Measurements from ENCODE around the gene TYR. TPM values are rescaled to one million over a fixed set of nuclear protein-coding genes. Genes with fewer than 3 reads are reported as not detected.
"Not testable (repeated sequence)": the region's sequence is repeated elsewhere in the genome, so short reads cannot be mapped to it uniquely, and the experiment has no call there.

The TYR gene
- total and polyA plus RNA-seq, 2 donors (not counting 1 experiment from before 2014, with no cell fraction given) = not detected

DNA sequence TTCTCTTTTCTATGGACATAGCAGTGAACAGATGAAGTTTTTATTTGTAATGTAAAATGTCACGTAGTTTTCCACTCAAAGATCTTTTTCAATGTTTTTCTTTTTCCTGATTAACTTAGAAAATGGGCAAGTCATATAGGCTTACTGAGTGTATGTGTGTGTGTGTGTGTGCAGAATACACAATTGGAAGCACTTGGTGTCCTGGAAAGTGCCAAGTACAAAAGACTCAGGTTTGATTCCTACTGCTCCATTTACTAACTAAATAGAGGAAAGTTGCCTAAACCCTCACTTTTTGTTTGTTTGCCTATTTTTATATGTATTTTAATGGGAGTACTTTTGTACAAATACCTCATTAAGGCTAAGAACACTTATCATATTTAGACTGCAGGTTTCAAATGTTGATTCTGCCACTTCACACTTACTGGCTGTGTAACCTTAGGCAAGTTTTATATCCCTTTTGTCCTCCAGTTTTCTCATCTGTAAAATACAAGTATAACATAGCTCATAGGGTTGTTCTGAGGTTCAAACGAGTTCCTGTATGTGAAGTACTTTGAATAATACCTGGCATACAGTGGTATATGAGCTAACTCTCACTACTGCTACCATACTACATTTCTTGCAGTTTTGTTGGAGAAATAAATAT is 90.1 kb downstream of the TYR start:
- Histone ChIP-seq H3K27ac (ENCODE audit: insufficient read depth, low read length) (no peak overlapping the region), H4K20me1 (ENCODE audit: control insufficient read depth, extremely low read depth, insufficient read depth, low read length) (no peaks in the 10 kb centered on the region), H3K4me2 (ENCODE audit: extremely low read depth, insufficient read depth, low read length) (no peak overlapping the region), H3K79me2 (ENCODE audit: control insufficient read depth, insufficient read depth, low read length) (no peaks in the 10 kb centered on the region), H3K4me3 (replicated peaks in 1 of 4; ENCODE audit: control extremely low read depth in 1 of 4, insufficient read depth in 1 of 4, low read depth in 3 of 4, low read length in 4 of 4) (no peak overlapping the region), H3K9ac (ENCODE audit: insufficient read depth, low read length) (no peak overlapping the region), H3K4me1 (ENCODE audit: control insufficient read depth, extremely low read depth, insufficient read depth, low read length) (no peaks in the 10 kb centered on the region), H2AFZ (ENCODE audit: low read length) (no peak overlapping the region), H3K36me3 (ENCODE audit: control insufficient read depth, insufficient read depth, low read length) (no peaks in the 10 kb centered on the region), H3K9me3 (ENCODE audit: control insufficient read depth, insufficient read depth, low read depth, low read length) (no peaks in the 10 kb centered on the region), H3K27me3 (ENCODE audit: control insufficient read depth, insufficient read depth, low read length) (no peaks in the 10 kb centered on the region)
- TF ChIP-seq CTCF (conservative IDR thresholded peaks at IDR 0.05 in 1 of 2, IDR thresholded peaks at IDR 0.05 in 1 of 2; ENCODE audit: low read depth in 1 of 2, low read length in 2 of 2) = no peak
- no peak for TF ChIP-seq EZH2 (IDR thresholded peaks at IDR 0.05; ENCODE audit: low read length, missing control alignments)
- no peak for DNase-seq (ENCODE audit: low read depth in 2 of 2)

GRCh38 chr11:89272540-89273088 is 94.9 kb downstream of the TYR start:
- not testable (repeated sequence) for H3K36me3 ChIP-seq (ENCODE audit: control insufficient read depth, insufficient read depth, low read length); H3K27ac ChIP-seq (ENCODE audit: insufficient read depth, low read length); H3K79me2 ChIP-seq (ENCODE audit: control insufficient read depth, insufficient read depth, low read length); H3K9me3 ChIP-seq (ENCODE audit: control insufficient read depth, insufficient read depth, low read depth, low read length); H4K20me1 ChIP-seq (ENCODE audit: control insufficient read depth, extremely low read depth, insufficient read depth, low read length); H3K27me3 ChIP-seq (ENCODE audit: control insufficient read depth, insufficient read depth, low read length); DNase-seq (ENCODE audit: low read depth in 2 of 2); H3K4me3 ChIP-seq (replicated peaks in 1 of 4; ENCODE audit: control extremely low read depth in 1 of 4, insufficient read depth in 1 of 4, low read depth in 3 of 4, low read length in 4 of 4); H3K9ac ChIP-seq (ENCODE audit: insufficient read depth, low read length); H2AFZ ChIP-seq (ENCODE audit: low read length); H3K4me2 ChIP-seq (ENCODE audit: extremely low read depth, insufficient read depth, low read length); H3K4me1 ChIP-seq (ENCODE audit: control insufficient read depth, extremely low read depth, insufficient read depth, low read length)

DNA sequence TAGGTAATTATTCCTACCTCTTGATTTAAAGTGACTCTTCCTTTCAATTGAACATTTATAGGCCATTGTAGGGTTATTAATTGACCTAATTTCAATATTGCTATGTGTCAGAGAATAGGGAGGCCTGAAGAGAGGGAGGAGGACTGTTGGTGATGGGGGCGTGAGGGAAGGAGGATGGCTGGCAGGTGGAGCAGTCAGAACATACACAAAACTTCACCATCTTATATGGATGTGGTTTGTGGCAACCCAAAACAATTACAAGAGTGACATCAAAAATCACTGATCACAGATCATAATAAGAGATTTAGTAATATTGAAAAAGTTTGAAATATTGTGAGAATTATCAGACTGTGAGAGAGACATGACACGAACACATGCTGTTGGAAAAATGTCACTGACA is 95.5 kb downstream of the TYR start:
- not testable (repeated sequence) for H3K4me2 ChIP-seq (ENCODE audit: extremely low read depth, insufficient read depth, low read length); H3K4me3 ChIP-seq (replicated peaks in 1 of 4; ENCODE audit: control extremely low read depth in 1 of 4, insufficient read depth in 1 of 4, low read depth in 3 of 4, low read length in 4 of 4); H2AFZ ChIP-seq (ENCODE audit: low read length); H3K79me2 ChIP-seq (ENCODE audit: control insufficient read depth, insufficient read depth, low read length); DNase-seq (ENCODE audit: low read depth in 2 of 2); H3K27me3 ChIP-seq (ENCODE audit: control insufficient read depth, insufficient read depth, low read length); H3K9me3 ChIP-seq (ENCODE audit: control insufficient read depth, insufficient read depth, low read depth, low read length); H3K36me3 ChIP-seq (ENCODE audit: control insufficient read depth, insufficient read depth, low read length); H4K20me1 ChIP-seq (ENCODE audit: control insufficient read depth, extremely low read depth, insufficient read depth, low read length); H3K4me1 ChIP-seq (ENCODE audit: control insufficient read depth, extremely low read depth, insufficient read depth, low read length); H3K27ac ChIP-seq (ENCODE audit: insufficient read depth, low read length); H3K9ac ChIP-seq (ENCODE audit: insufficient read depth, low read length)

DNA sequence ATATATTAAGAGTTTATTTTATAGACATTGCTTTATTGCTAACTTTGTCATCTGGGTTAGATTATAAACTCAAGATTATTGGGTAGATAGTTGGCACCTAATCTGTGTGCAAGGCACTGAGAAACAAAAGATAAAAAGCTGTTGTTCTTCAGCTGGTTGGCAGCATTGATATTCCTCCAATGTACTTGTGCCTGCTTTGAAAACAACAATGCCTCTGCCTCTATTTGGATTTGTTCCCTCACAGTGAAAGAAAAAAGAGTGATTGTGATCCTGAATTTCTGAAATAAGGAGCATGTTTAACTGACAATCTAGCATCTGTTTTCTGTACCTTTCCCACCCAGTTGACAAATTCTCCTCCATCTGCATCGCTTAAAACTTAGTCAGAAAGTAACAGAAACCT is 98.3 kb downstream of the TYR start:
- no peaks in the 10 kb centered on the region for H3K9me3 ChIP-seq (ENCODE audit: control insufficient read depth, insufficient read depth, low read depth, low read length)
- H3K36me3 ChIP-seq (ENCODE audit: control insufficient read depth, insufficient read depth, low read length) = no peaks in the 10 kb centered on the region
- no peak overlapping the region for H3K27ac ChIP-seq (ENCODE audit: insufficient read depth, low read length)
- H3K9ac ChIP-seq (ENCODE audit: insufficient read depth, low read length) = no peak overlapping the region
- no peaks in the 10 kb centered on the region for H3K27me3 ChIP-seq (ENCODE audit: control insufficient read depth, insufficient read depth, low read length)
- H4K20me1 ChIP-seq (ENCODE audit: control insufficient read depth, extremely low read depth, insufficient read depth, low read length) = no peaks in the 10 kb centered on the region
- H3K4me2 ChIP-seq (ENCODE audit: extremely low read depth, insufficient read depth, low read length) = no peak overlapping the region
- TF ChIP-seq CTCF (conservative IDR thresholded peaks at IDR 0.05 in 1 of 2, IDR thresholded peaks at IDR 0.05 in 1 of 2; ENCODE audit: low read depth in 1 of 2, low read length in 2 of 2) (no peak), EZH2 (IDR thresholded peaks at IDR 0.05; ENCODE audit: low read length, missing control alignments) (no peak)
- no peak for DNase-seq (ENCODE audit: low read depth in 2 of 2)
- no peak overlapping the region for H2AFZ ChIP-seq (ENCODE audit: low read length)
- H3K4me3 ChIP-seq (replicated peaks in 1 of 4; ENCODE audit: control extremely low read depth in 1 of 4, insufficient read depth in 1 of 4, low read depth in 3 of 4, low read length in 4 of 4) = no peak overlapping the region
- H3K4me1 ChIP-seq (ENCODE audit: control insufficient read depth, extremely low read depth, insufficient read depth, low read length) = no peaks in the 10 kb centered on the region
- H3K79me2 ChIP-seq (ENCODE audit: control insufficient read depth, insufficient read depth, low read length) = no peaks in the 10 kb centered on the region
